Testis (tissue), 3 donors: ENCODE measurements around the gene NAT9. TPM values are rescaled to one million over a fixed set of nuclear protein-coding genes. Genes with fewer than 3 reads are reported as not detected.

Experiments
- DNase-seq: peaks from one replicate; pipeline ENCODE4 v3.0.0-alpha.2; 2019
- H3K27ac ChIP-seq, 2 donors: fragments of 200-600 bp; sonication (generic); one replicate each; pipeline ENCODE4 v1.5.1; 2019
- H3K27me3 ChIP-seq: fragments of 200-600 bp; sonication (generic); one replicate; pipeline ENCODE4 v1.5.1; 2019
- H3K36me3 ChIP-seq: fragments of 200-600 bp; sonication (generic); one replicate; pipeline ENCODE4 v1.5.1; 2017; ENCODE audit warnings: low read depth; ENCODE audit errors: missing control alignments
- H3K4me1 ChIP-seq: fragments of 200-600 bp; sonication (generic); one replicate; pipeline ENCODE4 v1.5.1; 2019
- H3K4me3 ChIP-seq, 2 donors: fragments of 200-600 bp; sonication (generic); one replicate each; pipeline ENCODE4 v1.5.1; 2017 to 2019
- H3K9me3 ChIP-seq: fragments of 200-600 bp; sonication (generic); one replicate; pipeline ENCODE4 v1.5.1; 2017
- CTCF ChIP-seq, 3 experiments: fragments of 450-650 bp in 2 of 3; fragments of 200-600 bp in 1 of 3; sonication (generic) in 1 of 3; IDR thresholded peaks; one replicate each; pipeline ENCODE4 v1.5.1; 2016 to 2019; ENCODE audit warnings: antibody characterized with exemption in 3 of 3, mild to moderate bottlenecking in 2 of 3, moderate library complexity in 1 of 3
- POLR2A ChIP-seq: fragments of 450-650 bp; IDR thresholded peaks from one replicate; pipeline ENCODE4 v1.6.1; 2017; ENCODE audit warnings: antibody characterized with exemption, mild to moderate bottlenecking, moderate library complexity
- WGBS, 2 donors: methylation state at CpG; one replicate each; pipeline ENCODE4 v1.1.5; 2018; 5-methylcytosine and 5-hydroxymethylcytosine counted together
- intact Hi-C: fragments of 100-400 bp; cut with DNase I; formaldehyde crosslinking; loops from one replicate; pipeline ENCODE4 v1.15.1; 2023; ENCODE audit warnings: low total_unique reads
- polyA plus RNA-seq: library from polyadenylated mRNA; stranded (reverse); fragments of 350-450 nt; fragmentation: Illumina TruSeq; extraction: RNeasy Lipid Tissue Mini Kit (QIAGEN cat#74804); gene quantifications from one replicate; pipeline ENCODE4 v1.2.3, GENCODE V29; 2014; ENCODE audit warnings: low read depth, low replicate concordance; ENCODE audit not compliant: insufficient read depth
- total RNA-seq, 2 donors: library from RNA; depleted of rRNA; stranded (reverse); fragments of >200 nt; gene quantifications; one replicate each; pipeline ENCODE4 v1.2.3, GENCODE V29; 2016

The NAT9 gene
- total and polyA plus RNA-seq, 3 donors from 2014 or later = 43.8 to 51.3 (median 45.6) TPM

GRCh38 chr17:74752415-74752814, 23.7 kb downstream of the NAT9 start:
- Histone ChIP-seq H3K36me3 (no peaks in the 10 kb centered on the region), H3K27me3 (no peaks in the 10 kb centered on the region), H3K4me3 (no peak overlapping the region), H3K9me3 (no peaks in the 10 kb centered on the region), H3K27ac (no peak overlapping the region), H3K4me1 (peaks cover 32% of the 10 kb centered on the region)
- intact Hi-C loops = no loop called here
- no peak for TF ChIP-seq CTCF (IDR thresholded peaks at IDR 0.05)
- TF ChIP-seq POLR2A = no peak
- 80 to 85% methylated on average over 9 of the region's 9 CpGs for WGBS, 2 donors
- no peak for DNase-seq

GRCh38 chr17:74750327-74751069, 25.6 kb downstream of the NAT9 start:
- Histone ChIP-seq H3K27me3 (no peaks in the 10 kb centered on the region), H3K4me1 (peaks cover 38% of the 10 kb centered on the region), H3K36me3 (no peaks in the 10 kb centered on the region), H3K9me3 (no peaks in the 10 kb centered on the region), H3K4me3 (peak overlapping the region in 1 of 2 donors; percentile 91), H3K27ac (peak overlapping the region; percentile 60 to 79)
- WGBS, 2 donors = 59% methylated on average over 13 of the region's 13 CpGs
- TF ChIP-seq CTCF (IDR thresholded peaks at IDR 0.05) = no peak
- TF ChIP-seq POLR2A = no peak
- DNase-seq = no peak
- intact Hi-C loops = no loop called here

- H3K36me3 ChIP-seq = no peaks in the 10 kb centered on the region
- intact Hi-C loops = no loop called here
- H3K4me3 ChIP-seq = peak overlapping the region; percentile 87 to 91
- TF ChIP-seq POLR2A (no peak), CTCF (IDR thresholded peaks at IDR 0.05) (no peak)
- H3K4me1 ChIP-seq = peaks cover 38% of the 10 kb centered on the region
- DNase-seq = no peak
- WGBS, 2 donors = 21 to 30% methylated on average over 6 of the region's 6 CpGs
- peak overlapping the region; percentile 60 to 79 for H3K27ac ChIP-seq
- H3K9me3 ChIP-seq = no peaks in the 10 kb centered on the region
- H3K27me3 ChIP-seq = no peaks in the 10 kb centered on the region
These were observed 26.2 kb downstream of the NAT9 start for GRCh38 chr17:74750039-74750326.

- Histone ChIP-seq H3K9me3 (no peaks in the 10 kb centered on the region), H3K36me3 (no peaks in the 10 kb centered on the region), H3K27ac (peak overlapping the region; percentile 60 to 79), H3K4me3 (peak overlapping the region; percentile 87 to 91), H3K4me1 (peaks cover 38% of the 10 kb centered on the region), H3K27me3 (no peaks in the 10 kb centered on the region)
- TF ChIP-seq CTCF (IDR thresholded peaks at IDR 0.05) (no peak), POLR2A (no peak)
- intact Hi-C loops = no loop called here
- DNase-seq = no peak
- WGBS, 2 donors = 3 to 7% methylated on average over 38 to 41 of the region's 46 CpGs
These were observed 26.7 kb downstream of the NAT9 start for GRCh38 chr17:74749279-74750038.
